HL-60 (cell line): Measurements from ENCODE around the gene OR2A25.

Experiments
- CTCF ChIP-seq: IDR thresholded peaks from one replicate; pipeline ENCODE4 v1.5.1; 2011; ENCODE audit warnings: low read length, control low read depth, inconsistent platforms; ENCODE audit not compliant: insufficient read depth
- POLR2AphosphoS5 ChIP-seq: IDR thresholded peaks from 2 replicates; pipeline ENCODE4 v1.6.1; 2012; ENCODE audit warnings: low read depth

GRCh38 chr7:144032985-144033709, 36.5 kb upstream of the OR2A25 start:
- no peak for TF ChIP-seq CTCF
- TF ChIP-seq POLR2AphosphoS5: no peak
